ENCODE results near the gene NPEPL1.
"Not testable (repeated sequence)": the region's sequence is repeated elsewhere in the genome, so short reads cannot be mapped to it uniquely, and the experiment has no call there.

Gene NPEPL1

GRCh38 chr20:58742668-58743566 is 50.3 kb downstream of the NPEPL1 start:
- DNase-seq (ENCODE audit: low spot score), result no peak

DNA sequence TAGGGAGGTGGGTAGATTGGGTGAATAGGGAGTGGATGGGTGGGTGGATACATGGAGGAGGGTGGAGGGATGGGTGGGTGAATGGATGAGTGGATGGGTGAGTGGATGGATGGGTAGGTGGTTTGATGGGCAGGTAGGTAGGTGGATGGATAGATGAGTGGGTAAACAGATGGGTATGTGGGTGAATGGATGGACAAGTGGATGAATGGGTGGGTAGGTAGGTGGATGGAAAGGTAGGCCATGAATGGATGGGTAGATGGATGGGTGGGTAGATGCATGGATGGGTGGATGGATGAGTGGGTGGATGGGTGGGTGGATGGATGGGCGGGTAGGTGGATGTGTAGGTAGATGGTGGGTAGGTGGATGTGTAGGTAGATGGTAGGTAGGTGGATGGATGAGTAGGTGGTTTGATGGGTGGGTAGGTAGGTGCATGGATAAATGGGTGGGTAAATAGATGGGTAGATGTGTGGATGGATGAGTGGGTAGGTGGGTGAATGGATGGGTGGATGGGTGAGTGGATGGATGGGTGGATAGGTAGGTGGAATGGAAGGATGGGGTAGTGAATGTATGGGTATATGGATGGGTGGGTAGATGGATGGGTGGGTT is 51.4 kb downstream of the NPEPL1 start:
- DNase-seq (ENCODE audit: low spot score), result no peak

GRCh38 chr20:58744836-58745235 is 52.2 kb downstream of the NPEPL1 start:
- no peak for DNase-seq (ENCODE audit: low spot score)

DNA sequence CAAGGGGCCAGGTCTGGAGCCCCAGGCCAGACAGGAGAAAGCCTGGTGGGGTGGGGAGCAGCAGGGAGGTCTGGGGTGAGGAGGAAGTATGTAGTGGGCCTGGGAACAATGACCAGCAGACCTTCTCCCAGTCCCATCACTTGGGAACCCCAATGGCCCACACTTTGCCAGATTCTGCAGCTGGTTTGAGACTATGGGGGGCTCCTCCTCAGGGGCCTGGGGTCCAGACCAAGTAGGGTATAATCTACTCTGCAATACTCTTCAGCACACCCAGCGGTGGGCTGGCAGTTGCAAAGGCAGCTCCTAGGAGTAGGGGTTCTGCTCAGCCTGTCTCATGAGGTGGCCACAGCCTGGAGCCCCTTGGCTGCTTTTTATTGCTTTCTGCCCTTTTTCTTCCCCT is 52.8 kb downstream of the NPEPL1 start:
- DNase-seq (ENCODE audit: low spot score), result no peak

GRCh38 chr20:58746620-58747019 is 54.0 kb downstream of the NPEPL1 start:
- DNase-seq (ENCODE audit: low spot score), result no peak

GRCh38 chr20:58747211-58747610 is 54.6 kb downstream of the NPEPL1 start:
- DNase-seq (ENCODE audit: low spot score), result no peak

GRCh38 chr20:58748618-58749017 is 56.0 kb downstream of the NPEPL1 start:
- DNase-seq (ENCODE audit: low spot score), result no peak

DNA sequence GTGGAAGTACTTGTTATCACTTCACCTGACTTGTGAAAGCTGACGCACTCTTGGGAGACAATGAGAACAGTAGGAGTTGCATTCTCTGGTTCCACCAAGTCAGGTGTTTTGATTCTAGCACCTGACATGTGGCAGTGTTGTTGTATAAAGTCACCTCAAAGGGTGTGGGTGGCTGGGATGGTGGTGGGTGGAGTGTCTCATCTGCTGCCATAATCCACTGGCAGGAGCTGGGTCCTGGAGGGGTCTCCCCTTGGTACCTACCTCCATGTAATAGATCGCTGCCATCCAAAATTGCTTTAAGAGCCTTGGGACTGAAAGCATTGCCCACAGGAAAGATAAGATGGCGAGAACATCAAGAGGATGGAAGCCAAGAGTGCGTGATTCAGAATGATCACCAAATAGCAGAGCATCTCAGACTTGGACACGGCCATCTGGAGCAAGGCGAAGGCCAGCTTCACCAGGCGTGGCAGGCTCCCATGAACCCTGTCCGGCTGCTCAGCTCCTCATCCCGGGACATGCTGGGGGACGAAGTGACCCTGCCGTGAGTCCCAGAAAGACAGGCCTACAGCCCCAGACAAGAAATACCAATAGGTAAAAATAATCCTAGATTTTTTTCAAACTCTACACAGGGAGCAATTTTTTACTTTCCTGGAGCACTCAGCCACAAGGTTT is 56.6 kb downstream of the NPEPL1 start:
- no peak for DNase-seq (ENCODE audit: low spot score)

GRCh38 chr20:58749979-58750378 is 57.4 kb downstream of the NPEPL1 start:
- DNase-seq (ENCODE audit: low spot score), result no peak

DNA sequence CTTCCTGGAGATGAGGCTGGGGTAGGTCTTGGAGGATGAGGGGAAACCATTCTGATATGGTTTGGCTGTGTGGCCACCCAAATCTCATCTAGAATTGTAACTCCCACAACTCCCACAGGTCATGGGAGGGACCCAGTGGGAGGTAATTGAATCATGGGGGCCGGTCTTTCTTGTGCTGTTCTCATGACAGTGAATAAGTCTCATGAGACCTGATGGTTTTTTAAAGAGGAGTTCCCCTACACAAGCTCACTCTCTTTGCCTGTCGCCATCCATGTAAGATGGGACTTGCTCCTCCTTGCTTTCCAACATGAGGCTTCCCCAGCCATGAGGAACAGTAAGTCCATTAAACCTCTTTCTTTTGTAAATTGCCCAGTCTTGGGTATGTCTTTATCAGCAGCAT is 58.1 kb downstream of the NPEPL1 start:
- not testable (repeated sequence) for DNase-seq (ENCODE audit: low spot score)

DNA sequence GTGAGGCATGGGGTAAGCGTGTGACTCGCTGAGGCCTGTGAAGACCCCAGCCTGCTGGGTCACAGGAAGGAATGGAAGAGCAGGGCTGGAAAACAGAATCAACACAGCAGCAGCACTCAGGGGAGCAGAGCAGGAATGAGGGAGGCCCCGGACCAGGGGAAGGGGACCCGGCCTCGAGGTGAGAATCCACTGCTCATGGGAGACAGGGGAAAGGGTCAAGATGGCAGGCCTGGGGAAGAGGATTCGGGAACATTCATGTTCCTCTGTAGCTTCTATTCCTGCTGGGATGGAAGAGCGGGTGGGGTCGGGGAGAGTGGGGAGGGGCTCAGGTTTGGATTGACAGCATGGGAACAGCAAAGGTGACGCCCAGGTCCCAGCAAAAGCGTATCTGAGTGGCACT is 59.4 kb downstream of the NPEPL1 start:
- no peak for DNase-seq (ENCODE audit: low spot score)

DNA sequence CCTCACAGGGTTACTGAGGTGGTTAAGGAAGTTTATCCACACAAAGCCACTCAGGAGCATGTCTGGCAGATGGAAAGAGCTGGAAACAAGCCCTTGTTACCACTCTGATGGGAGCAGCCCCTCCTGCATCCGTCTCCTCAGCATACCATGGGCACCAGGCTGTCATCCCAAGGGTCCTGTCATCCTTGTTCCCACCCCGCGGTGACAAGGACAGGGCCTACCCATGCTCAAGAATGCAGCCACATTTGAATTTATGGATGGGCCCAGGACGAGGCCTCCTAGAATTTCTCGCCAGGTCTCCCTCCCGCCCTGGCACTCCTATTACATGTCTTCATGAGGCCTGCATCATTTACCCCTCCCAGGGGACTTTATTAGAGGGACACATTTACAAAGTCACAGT is 60.0 kb downstream of the NPEPL1 start:
- DNase-seq (ENCODE audit: low spot score), result no peak

- no peak for DNase-seq (ENCODE audit: low spot score)
Observed at GRCh38 chr20:58753267-58753921, 60.8 kb downstream of the NPEPL1 start.

DNA sequence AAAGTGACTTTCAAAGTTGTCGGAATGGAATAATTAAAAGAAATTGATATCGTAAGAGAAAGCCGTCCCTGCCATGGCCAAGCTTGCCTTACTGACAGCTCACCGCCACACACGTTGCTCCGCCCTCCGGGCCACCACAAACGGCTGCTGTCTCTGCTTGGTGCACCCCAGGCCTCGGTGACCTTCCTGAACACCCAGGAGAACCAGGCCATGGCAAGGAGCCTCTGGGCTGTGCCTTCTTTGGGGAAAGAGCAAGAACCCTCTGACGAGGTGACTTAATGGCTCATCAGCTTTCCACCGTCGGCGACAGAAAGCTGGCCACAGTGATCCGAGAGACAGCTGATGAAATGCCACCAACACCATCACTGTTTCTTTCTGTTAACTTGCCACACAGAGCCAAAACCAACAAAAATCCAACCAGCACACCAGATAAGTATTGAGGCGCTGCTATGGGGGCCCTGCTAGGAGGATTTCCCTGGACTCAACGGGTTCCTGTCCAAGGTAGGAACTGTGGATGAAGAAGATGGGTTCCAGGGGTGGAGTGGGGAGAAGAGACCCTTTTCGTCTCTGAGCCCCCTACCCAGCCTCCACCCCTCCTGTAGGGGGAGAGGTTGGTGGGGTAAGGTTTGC is 61.4 kb downstream of the NPEPL1 start:
- no peak for DNase-seq (ENCODE audit: low spot score)

- DNase-seq (ENCODE audit: low spot score), result no peak
Observed at GRCh38 chr20:58754584-58754983, 62.0 kb downstream of the NPEPL1 start.

DNA sequence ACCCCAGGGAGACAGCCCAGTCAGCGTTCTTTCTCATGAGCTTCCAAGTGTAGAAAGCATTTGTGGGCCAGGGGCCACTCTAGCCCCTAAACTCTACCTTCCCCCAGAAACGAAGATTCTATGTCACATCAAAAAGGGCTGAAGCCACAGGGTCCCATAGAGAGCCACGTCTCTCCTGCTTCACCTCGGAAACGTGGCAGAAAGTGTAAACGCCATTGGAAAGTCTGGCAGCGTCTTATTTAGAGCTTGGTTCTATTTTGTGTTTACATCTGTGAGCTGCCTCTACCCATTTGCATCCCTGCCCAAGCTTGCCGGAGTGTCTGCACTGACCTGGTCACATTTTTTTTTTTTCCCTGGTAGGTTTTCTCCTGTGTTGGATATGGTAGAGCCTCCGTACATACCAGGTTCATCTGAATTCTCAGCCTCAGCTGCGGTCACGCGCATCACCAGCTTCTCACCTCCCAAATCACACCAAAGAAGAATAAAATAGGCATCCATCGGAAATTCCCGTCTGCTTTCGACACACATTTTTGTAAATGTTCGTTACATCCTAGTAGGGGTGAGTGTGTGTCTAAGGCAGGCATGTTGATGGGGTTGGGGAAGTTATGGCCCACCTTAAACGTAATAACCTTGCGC is 62.6 kb downstream of the NPEPL1 start:
- no peak for DNase-seq (ENCODE audit: low spot score)

DNA sequence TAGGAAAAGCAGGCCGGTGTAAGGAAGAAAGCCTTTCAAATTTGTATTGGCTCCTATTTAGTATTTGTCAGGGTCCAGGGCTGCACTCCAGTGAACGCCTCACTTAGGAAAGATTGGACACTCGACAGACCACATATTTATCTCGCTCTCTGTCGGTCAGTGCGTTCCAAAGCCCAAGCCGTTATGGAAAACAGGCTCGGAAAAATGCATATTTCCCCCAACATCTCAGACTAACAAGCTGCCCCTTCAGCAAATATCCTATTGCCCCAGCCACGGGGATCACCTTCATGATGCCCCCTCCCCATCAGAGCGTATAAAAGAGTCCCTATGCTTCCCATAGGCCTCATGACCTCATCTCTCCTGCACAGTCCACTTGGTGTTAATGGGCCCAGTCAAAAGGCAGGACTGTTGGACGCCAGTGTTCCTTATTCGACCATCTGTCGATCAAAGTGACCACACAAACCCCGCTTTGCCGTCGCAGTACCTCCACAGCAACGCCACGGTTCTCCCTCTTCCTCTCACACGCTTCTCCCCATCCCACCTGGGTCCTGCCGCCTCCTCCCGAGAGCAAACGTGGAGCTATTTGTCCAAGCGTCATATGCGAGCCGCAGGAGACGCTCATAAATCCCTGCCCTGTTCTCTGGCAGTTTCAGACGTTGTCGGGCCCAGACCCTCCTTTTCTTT is 63.3 kb downstream of the NPEPL1 start:
- DNase-seq (ENCODE audit: low spot score), result no peak

- DNase-seq (ENCODE audit: low spot score), result no peak
Observed at GRCh38 chr20:58756450-58756775, 63.8 kb downstream of the NPEPL1 start.

- DNase-seq (ENCODE audit: low spot score), result not testable (repeated sequence)
Observed at GRCh38 chr20:58757647-58758046, 65.0 kb downstream of the NPEPL1 start.

GRCh38 chr20:58759947-58760346 is 67.3 kb downstream of the NPEPL1 start:
- DNase-seq (ENCODE audit: low spot score), result no peak

GRCh38 chr20:58760856-58761255 is 68.3 kb downstream of the NPEPL1 start:
- no peak for DNase-seq (ENCODE audit: low spot score)
